PC-3 (cell line): ENCODE measurements around the gene CCDC14. TPM values are rescaled to one million over a fixed set of nuclear protein-coding genes. Genes with fewer than 3 reads are reported as not detected.

Source experiments
- ATAC-seq: fragments of 200-7000 bp; cut with Tn5 transposase; 2 replicates; pipeline ENCODE4 v1.9.1; 2020; ENCODE audit warnings: mild to moderate bottlenecking, moderate library complexity
- BruUV-seq: library from RNA; stranded (reverse); fragments of 400-500 nt; replicated peaks from 2 replicates; lab custom pipeline; 2021; lab: Mats Ljungman, UMichigan
- CTCF ChIA-PET: fragments of 300-600 bp; sonication (Branson Sonifier 250); formaldehyde crosslinking; loops from one replicate; lab custom pipeline; 2022; ENCODE audit warnings: antibody characterized with exemption; lab: Charles Lee
- POLR2A ChIA-PET: fragments of 300-600 bp; sonication (Branson Sonifier 250); formaldehyde crosslinking; loops from one replicate; lab custom pipeline; 2022; ENCODE audit warnings: antibody characterized with exemption; ENCODE audit not compliant: unreplicated experiment; lab: Charles Lee
- DNase-seq: peaks from one replicate; pipeline ENCODE4 v3.0.0-alpha.2; 2015
- H2AFZ ChIP-seq: fragments of 300-600 bp; sonication (generic); 2 replicates; pipeline ENCODE4 v1.6.0; 2016; ENCODE audit warnings: antibody characterized with exemption, low read length
- H3F3A ChIP-seq: fragments of 300-600 bp; sonication (generic); one replicate; pipeline ENCODE4 v1.6.0; 2017; ENCODE audit warnings: antibody characterized with exemption, low read length, control low read depth, mild to moderate bottlenecking; ENCODE audit not compliant: unreplicated experiment
- H3K27ac ChIP-seq: fragments of 300-600 bp; sonication (generic); 2 replicates; pipeline ENCODE4 v1.5.1; 2016; ENCODE audit warnings: mild to moderate bottlenecking, low read length
- H3K27me3 ChIP-seq: fragments of 300-600 bp; sonication (generic); 2 replicates; pipeline ENCODE4 v1.6.1; 2016; ENCODE audit warnings: low read length, mixed read lengths
- H3K36me3 ChIP-seq: fragments of 300-600 bp; sonication (generic); 2 replicates; pipeline ENCODE4 v1.6.1; 2016; ENCODE audit warnings: low read depth, mixed run types, low read length, mixed read lengths
- H3K4me1 ChIP-seq: fragments of 300-600 bp; sonication (generic); 2 replicates; pipeline ENCODE4 v1.5.1; 2016; ENCODE audit warnings: low read length; ENCODE audit not compliant: insufficient read depth
- H3K4me2 ChIP-seq: fragments of 300-600 bp; sonication (generic); 2 replicates; pipeline ENCODE4 v1.6.0; 2016; ENCODE audit warnings: low read length
- H3K4me3 ChIP-seq: fragments of 300-600 bp; sonication (generic); 2 replicates; pipeline ENCODE4 v1.5.1; 2016; ENCODE audit warnings: mild to moderate bottlenecking, low read length, mixed read lengths
- H3K79me2 ChIP-seq: fragments of 300-600 bp; sonication (generic); 2 replicates; pipeline ENCODE4 v1.6.1; 2017; ENCODE audit warnings: low read length, mixed read lengths
- H3K9ac ChIP-seq: fragments of 300-600 bp; sonication (generic); 2 replicates; pipeline ENCODE4 v1.6.0; 2016; ENCODE audit warnings: mild to moderate bottlenecking, low read length
- H3K9me2 ChIP-seq: fragments of 300-600 bp; sonication (generic); replicated peaks from 2 replicates; pipeline ENCODE4 v1.6.1; 2016; ENCODE audit warnings: mixed run types, low read length, mixed read lengths
- H3K9me3 ChIP-seq: fragments of 300-600 bp; sonication (generic); 2 replicates; pipeline ENCODE4 v1.6.1; 2016; ENCODE audit warnings: low read length, mixed read lengths
- H4K20me1 ChIP-seq: fragments of 300-600 bp; sonication (generic); 2 replicates; pipeline ENCODE4 v1.6.1; 2016; ENCODE audit warnings: low read length, mixed read lengths
- CTCF ChIP-seq: fragments of 300-600 bp; sonication (generic); conservative IDR thresholded peaks from 2 replicates; pipeline ENCODE4 v1.5.1; 2017; ENCODE audit warnings: antibody characterized with exemption, low read depth, mild to moderate bottlenecking, low read length
- EZH2 ChIP-seq: fragments of 300-600 bp; sonication (generic); IDR thresholded peaks from one replicate; pipeline ENCODE4 v1.6.1; 2017; ENCODE audit warnings: antibody characterized with exemption, mild to moderate bottlenecking, low read length; ENCODE audit not compliant: unreplicated experiment
- EZH2phosphoT487 ChIP-seq: fragments of 300-600 bp; sonication (generic); IDR thresholded peaks from 2 replicates; pipeline ENCODE4 v1.6.1; 2018; ENCODE audit warnings: mild to moderate bottlenecking, antibody characterized with exemption, low read length, borderline replicate concordance
- intact Hi-C: fragments of 100-400 bp; cut with micrococcal nuclease; formaldehyde crosslinking; loops from 2 replicates; pipeline ENCODE4 v1.9.0; 2023
- total RNA-seq: library from RNA; depleted of rRNA; stranded (reverse); fragments of >200 nt; gene quantifications from 2 replicates; pipeline ENCODE4 v1.2.3, GENCODE V29; 2014

CCDC14 gene
- total RNA-seq, 1 experiment from 2014 or later, result 62.6 TPM

DNA sequence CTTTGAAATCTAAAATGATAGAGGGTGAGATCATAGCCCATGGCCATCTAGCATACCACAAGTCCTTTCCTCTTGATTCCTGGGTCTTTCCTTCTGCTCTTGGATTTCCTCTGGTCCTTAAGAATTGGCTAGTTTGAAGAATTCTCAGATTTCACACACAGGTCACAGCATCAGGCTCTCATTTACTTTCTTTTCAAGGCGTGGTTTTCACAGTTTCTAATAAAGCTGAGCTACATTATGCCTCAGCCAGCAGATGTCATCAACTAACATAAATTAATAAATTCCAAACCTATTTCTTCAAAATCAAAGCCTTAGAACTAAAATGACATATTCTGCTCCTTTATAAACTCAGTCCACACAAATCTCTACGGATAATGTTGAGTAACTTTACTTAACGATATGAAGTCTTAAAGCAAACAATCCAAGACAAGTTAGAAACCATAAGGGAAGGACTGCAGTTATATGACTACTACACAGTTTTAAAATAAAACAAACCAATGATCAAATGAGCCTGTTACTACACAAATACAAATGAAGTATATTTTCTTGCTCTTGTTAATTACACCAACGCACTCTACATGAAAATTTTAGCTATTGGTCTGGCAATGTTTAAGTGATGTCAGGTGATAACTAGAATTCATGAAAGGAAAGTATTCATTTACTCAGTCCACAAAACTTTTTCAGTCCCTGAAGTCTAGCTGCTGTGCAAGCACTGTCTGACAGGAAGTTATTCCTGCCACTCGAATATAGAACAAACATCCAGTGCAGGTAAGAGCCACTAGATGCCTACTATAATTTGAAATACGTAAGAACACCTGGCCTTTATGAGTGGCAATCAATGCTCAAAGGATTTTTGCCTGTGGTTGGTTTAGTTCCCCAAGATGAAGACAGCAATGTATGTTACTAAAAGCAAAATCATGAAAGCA lies 9.2 kb downstream of the CCDC14 start:
- Histone ChIP-seq H3K36me3 (peaks cover 56% of the 10 kb centered on the region), H3K79me2 (no peaks in the 10 kb centered on the region)
- CTCF ChIA-PET, result no interaction called here

DNA sequence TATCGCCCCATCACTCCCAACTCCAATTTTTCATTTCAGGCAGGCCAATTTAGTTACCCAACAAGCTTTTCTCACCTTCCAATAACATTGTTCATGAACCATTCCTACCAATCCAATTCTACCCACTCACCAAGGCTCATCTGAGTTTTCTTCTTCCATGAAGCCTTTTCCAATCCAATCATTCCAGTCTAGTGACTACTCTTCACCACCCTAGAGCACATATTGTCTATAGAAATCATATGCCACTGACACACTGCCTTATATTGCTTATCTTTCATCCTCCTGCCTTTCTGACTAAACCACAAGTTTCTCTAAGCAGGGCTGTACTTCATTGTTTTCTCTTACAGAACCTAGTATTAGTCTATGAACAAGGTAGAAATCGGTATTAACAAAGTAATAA lies 11.4 kb downstream of the CCDC14 start:
- Histone ChIP-seq H3K36me3 (peaks cover 60% of the 10 kb centered on the region), H4K20me1 (no peaks in the 10 kb centered on the region; the same call in 1 of the 2 replicates), H3K27ac (no peak overlapping the region), H2AFZ (no peak overlapping the region), H3F3A (no peaks in the 10 kb centered on the region), H3K9me2 (no peaks in the 10 kb centered on the region), H3K79me2 (no peaks in the 10 kb centered on the region), H3K9me3 (no peaks in the 10 kb centered on the region), H3K27me3 (no peaks in the 10 kb centered on the region), H3K4me3 (no peak overlapping the region), H3K4me2 (no peak overlapping the region), H3K4me1 (no peaks in the 10 kb centered on the region), H3K9ac (no peak overlapping the region)
- intact Hi-C loops, result no loop called here
- TF ChIP-seq EZH2phosphoT487, result no peak
- TF ChIP-seq CTCF, result no peak
- no peak for TF ChIP-seq EZH2
- DNase-seq, result no peak
- no peak for ATAC-seq
- ChIA-PET CTCF (no interaction called here), POLR2A (no interaction called here)
- no TSS peak for BruUV-seq

More for the DNA sequence above, 9.2 kb downstream of the CCDC14 start:
- Histone ChIP-seq H3K9ac (no peak overlapping the region), H3K9me2 (no peaks in the 10 kb centered on the region), H3K4me3 (no peak overlapping the region), H3F3A (no peaks in the 10 kb centered on the region), H3K27me3 (no peaks in the 10 kb centered on the region), H3K4me2 (no peak overlapping the region), H3K27ac (no peak overlapping the region), H3K9me3 (no peaks in the 10 kb centered on the region), H2AFZ (no peak overlapping the region), H4K20me1 (no peaks in the 10 kb centered on the region; the same call in 1 of the 2 replicates), H3K4me1 (no peaks in the 10 kb centered on the region)
- POLR2A ChIA-PET, result no interaction called here
- BruUV-seq, result no TSS peak
- intact Hi-C loops, result no loop called here
- no peak for TF ChIP-seq EZH2
- no peak for TF ChIP-seq CTCF
- no peak for TF ChIP-seq EZH2phosphoT487
- ATAC-seq (no peak), DNase-seq (no peak)

DNA sequence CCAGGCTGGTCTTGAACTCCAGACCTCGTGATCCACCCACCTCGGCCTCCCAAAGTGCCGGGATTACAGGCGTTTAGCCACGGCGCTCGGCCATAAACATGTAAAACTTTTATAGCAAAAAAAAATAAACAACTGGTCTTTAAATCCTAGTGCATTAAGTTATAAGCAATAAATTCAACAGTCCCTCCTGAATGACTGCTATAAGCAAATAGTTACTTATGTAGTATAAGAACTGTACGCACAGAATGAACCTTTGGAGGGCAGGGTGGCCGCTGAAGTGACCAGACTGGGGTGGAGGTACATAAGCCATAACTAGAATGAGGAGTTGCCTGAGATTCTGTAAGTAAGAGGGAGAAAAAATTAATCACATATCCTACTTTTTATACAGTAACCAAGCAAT lies 12.6 kb downstream of the CCDC14 start:
- no peak overlapping the region for H3K27ac ChIP-seq
- no peak overlapping the region for H2AFZ ChIP-seq
- H3K9me2 ChIP-seq, result no peaks in the 10 kb centered on the region
- no TSS peak for BruUV-seq
- H3K9me3 ChIP-seq, result no peaks in the 10 kb centered on the region
- TF ChIP-seq EZH2 (no peak), CTCF (no peak), EZH2phosphoT487 (no peak)
- no peaks in the 10 kb centered on the region for H3K79me2 ChIP-seq
- no peak overlapping the region for H3K4me3 ChIP-seq
- H3K27me3 ChIP-seq, result no peaks in the 10 kb centered on the region
- no peak overlapping the region for H3K9ac ChIP-seq
- H3K4me2 ChIP-seq, result no peak overlapping the region
- no peaks in the 10 kb centered on the region; the same call in 1 of the 2 replicates for H4K20me1 ChIP-seq
- DNase-seq, result no peak
- no peaks in the 10 kb centered on the region for H3K4me1 ChIP-seq
- intact Hi-C loops, result no loop called here
- ChIA-PET CTCF (no interaction called here), POLR2A (no interaction called here)
- no peak for ATAC-seq
- H3F3A ChIP-seq, result no peaks in the 10 kb centered on the region
- peaks cover 61% of the 10 kb centered on the region for H3K36me3 ChIP-seq
